Measurements from ENCODE around the gene RBMS1. TPM values are rescaled to one million over a fixed set of nuclear protein-coding genes. Genes with fewer than 3 reads are reported as not detected.

RBMS1 gene
- total and polyA plus RNA-seq, 2 of the 13 experiments (the other 11 are each of a cell fraction or from before 2014, with no cell fraction given): 55.5 to 110 TPM

- TF ChIP-seq, protein P1, sequence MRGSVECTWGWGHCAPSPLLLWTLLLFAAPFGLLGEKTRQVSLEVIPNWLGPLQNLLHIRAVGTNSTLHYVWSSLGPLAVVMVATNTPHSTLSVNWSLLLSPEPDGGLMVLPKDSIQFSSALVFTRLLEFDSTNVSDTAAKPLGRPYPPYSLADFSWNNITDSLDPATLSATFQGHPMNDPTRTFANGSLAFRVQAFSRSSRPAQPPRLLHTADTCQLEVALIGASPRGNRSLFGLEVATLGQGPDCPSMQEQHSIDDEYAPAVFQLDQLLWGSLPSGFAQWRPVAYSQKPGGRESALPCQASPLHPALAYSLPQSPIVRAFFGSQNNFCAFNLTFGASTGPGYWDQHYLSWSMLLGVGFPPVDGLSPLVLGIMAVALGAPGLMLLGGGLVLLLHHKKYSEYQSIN (CRISPR knock-in tag; IDR thresholded peaks at IDR 0.05; ENCODE audit: borderline replicate concordance): no peak
- peak; percentile 57; the same call in 1 of the 2 replicates for TF ChIP-seq GABPB1 (CRISPR knock-in tag; IDR thresholded peaks at IDR 0.05)
- no peak for TF ChIP-seq ZNF335 (CRISPR knock-in tag; IDR thresholded peaks at IDR 0.05)
- TF ChIP-seq MEIS2 (CRISPR knock-in tag; IDR thresholded peaks at IDR 0.05): no peak
- TF ChIP-seq ZNF3 (CRISPR knock-in tag; IDR thresholded peaks at IDR 0.05): no peak
- TF ChIP-seq ZNF775 (CRISPR knock-in tag; IDR thresholded peaks at IDR 0.05; ENCODE audit: borderline replicate concordance): no peak
- TF ChIP-seq SALL1 (CRISPR knock-in tag; IDR thresholded peaks at IDR 0.05): peak; percentile 10; the same call in 1 of the 2 replicates
- TF ChIP-seq ZSCAN29 (CRISPR knock-in tag; conservative IDR thresholded peaks at IDR 0.05): no peak
- TF ChIP-seq PAX8 (CRISPR knock-in tag; IDR thresholded peaks at IDR 0.05; ENCODE audit: borderline replicate concordance): no peak
- no peak for TF ChIP-seq CREM (IDR thresholded peaks at IDR 0.05)
- no peak for TF ChIP-seq CREM (CRISPR knock-in tag; IDR thresholded peaks at IDR 0.05)
- no peak for TF ChIP-seq MIER2 (CRISPR knock-in tag; IDR thresholded peaks at IDR 0.05)
- TF ChIP-seq ZNF225 (CRISPR knock-in tag; IDR thresholded peaks at IDR 0.05): no peak
- TF ChIP-seq ZNF761 (CRISPR knock-in tag; conservative IDR thresholded peaks at IDR 0.05): 0 out of 2 replicates have a peak, but pooled peaks have one; percentile 12
- TF ChIP-seq, protein P2, sequence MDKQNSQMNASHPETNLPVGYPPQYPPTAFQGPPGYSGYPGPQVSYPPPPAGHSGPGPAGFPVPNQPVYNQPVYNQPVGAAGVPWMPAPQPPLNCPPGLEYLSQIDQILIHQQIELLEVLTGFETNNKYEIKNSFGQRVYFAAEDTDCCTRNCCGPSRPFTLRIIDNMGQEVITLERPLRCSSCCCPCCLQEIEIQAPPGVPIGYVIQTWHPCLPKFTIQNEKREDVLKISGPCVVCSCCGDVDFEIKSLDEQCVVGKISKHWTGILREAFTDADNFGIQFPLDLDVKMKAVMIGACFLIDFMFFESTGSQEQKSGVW (CRISPR knock-in tag; IDR thresholded peaks at IDR 0.05; ENCODE audit: borderline replicate concordance): no peak
- TF ChIP-seq, protein P3, sequence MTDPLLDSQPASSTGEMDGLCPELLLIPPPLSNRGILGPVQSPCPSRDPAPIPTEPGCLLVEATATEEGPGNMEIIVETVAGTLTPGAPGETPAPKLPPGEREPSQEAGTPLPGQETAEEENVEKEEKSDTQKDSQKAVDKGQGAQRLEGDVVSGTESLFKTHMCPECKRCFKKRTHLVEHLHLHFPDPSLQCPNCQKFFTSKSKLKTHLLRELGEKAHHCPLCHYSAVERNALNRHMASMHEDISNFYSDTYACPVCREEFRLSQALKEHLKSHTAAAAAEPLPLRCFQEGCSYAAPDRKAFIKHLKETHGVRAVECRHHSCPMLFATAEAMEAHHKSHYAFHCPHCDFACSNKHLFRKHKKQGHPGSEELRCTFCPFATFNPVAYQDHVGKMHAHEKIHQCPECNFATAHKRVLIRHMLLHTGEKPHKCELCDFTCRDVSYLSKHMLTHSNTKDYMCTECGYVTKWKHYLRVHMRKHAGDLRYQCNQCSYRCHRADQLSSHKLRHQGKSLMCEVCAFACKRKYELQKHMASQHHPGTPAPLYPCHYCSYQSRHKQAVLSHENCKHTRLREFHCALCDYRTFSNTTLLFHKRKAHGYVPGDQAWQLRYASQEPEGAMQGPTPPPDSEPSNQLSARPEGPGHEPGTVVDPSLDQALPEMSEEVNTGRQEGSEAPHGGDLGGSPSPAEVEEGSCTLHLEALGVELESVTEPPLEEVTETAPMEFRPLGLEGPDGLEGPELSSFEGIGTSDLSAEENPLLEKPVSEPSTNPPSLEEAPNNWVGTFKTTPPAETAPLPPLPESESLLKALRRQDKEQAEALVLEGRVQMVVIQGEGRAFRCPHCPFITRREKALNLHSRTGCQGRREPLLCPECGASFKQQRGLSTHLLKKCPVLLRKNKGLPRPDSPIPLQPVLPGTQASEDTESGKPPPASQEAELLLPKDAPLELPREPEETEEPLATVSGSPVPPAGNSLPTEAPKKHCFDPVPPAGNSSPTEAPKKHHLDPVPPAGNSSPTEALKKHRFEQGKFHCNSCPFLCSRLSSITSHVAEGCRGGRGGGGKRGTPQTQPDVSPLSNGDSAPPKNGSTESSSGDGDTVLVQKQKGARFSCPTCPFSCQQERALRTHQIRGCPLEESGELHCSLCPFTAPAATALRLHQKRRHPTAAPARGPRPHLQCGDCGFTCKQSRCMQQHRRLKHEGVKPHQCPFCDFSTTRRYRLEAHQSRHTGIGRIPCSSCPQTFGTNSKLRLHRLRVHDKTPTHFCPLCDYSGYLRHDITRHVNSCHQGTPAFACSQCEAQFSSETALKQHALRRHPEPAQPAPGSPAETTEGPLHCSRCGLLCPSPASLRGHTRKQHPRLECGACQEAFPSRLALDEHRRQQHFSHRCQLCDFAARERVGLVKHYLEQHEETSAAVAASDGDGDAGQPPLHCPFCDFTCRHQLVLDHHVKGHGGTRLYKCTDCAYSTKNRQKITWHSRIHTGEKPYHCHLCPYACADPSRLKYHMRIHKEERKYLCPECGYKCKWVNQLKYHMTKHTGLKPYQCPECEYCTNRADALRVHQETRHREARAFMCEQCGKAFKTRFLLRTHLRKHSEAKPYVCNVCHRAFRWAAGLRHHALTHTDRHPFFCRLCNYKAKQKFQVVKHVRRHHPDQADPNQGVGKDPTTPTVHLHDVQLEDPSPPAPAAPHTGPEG (CRISPR knock-in tag; IDR thresholded peaks at IDR 0.05): peak; percentile 55; the same call in 1 of the 2 replicates
- no peak for TF ChIP-seq TARDBP (CRISPR knock-in tag; IDR thresholded peaks at IDR 0.05)
- TF ChIP-seq ZNF574 (CRISPR knock-in tag; IDR thresholded peaks at IDR 0.05): peak; percentile 64
- TF ChIP-seq CHD4 (IDR thresholded peaks at IDR 0.05; ENCODE audit: borderline replicate concordance, low read length): no peak
These were observed 86.0 kb downstream of the RBMS1 start (continued) for GRCh38 chr2:160407393-160408172.

All from HepG2 (cell line).